ENCODE data around the gene SLAMF1. TPM values are rescaled to one million over a fixed set of nuclear protein-coding genes. Genes with fewer than 3 reads are reported as not detected.
A peak's percentile ranks its signal among the peaks of the same experiment; 100 is the strongest.
"Not testable (repeated sequence)": the region's sequence is repeated elsewhere in the genome, so short reads cannot be mapped to it uniquely, and the experiment has no call there.

Gene SLAMF1
- total RNA-seq = not detected in 2 replicates

- Histone ChIP-seq H3K36me3 (ENCODE audit: control insufficient read depth, insufficient read depth, low read length) (no peaks in the 10 kb centered on the region), H3K4me3 (ENCODE audit: low read depth, low read length) (no peak within 1 kb of the TSS), H3K27me3 (ENCODE audit: control insufficient read depth, insufficient read depth, low read length) (no peaks in the 10 kb centered on the region)
- FAIRE-seq = no peak
- no peak for DNase-seq (ENCODE audit: low read depth)
- TF ChIP-seq CTCF (IDR thresholded peaks at IDR 0.05; ENCODE audit: insufficient read depth, low read length, severe bottlenecking) = no peak
Measured at GRCh38 chr1:160646711-160647328, at the start of gene SLAMF1. Gene SLAMF1, minus strand, starts transcription at chr1:160647044. Its CDS starts 99 bp downstream, at chr1:160646945.

- DNase-seq (ENCODE audit: low read depth); H3K36me3 ChIP-seq (ENCODE audit: control insufficient read depth, insufficient read depth, low read length); H3K27me3 ChIP-seq (ENCODE audit: control insufficient read depth, insufficient read depth, low read length); H3K4me3 ChIP-seq (ENCODE audit: low read depth, low read length); FAIRE-seq: not testable (repeated sequence)
Measured at GRCh38 chr1:160692390-160692789, 45.5 kb upstream of the SLAMF1 start.

GRCh38 chr1:160685266-160685665, 38.4 kb upstream of the SLAMF1 start:
- TF ChIP-seq CTCF (IDR thresholded peaks at IDR 0.05; ENCODE audit: insufficient read depth, low read length, severe bottlenecking) = no peak
- no peak overlapping the region for H3K4me3 ChIP-seq (ENCODE audit: low read depth, low read length)
- no peaks in the 10 kb centered on the region for H3K36me3 ChIP-seq (ENCODE audit: control insufficient read depth, insufficient read depth, low read length)
- no peak for DNase-seq (ENCODE audit: low read depth)
- no peak for FAIRE-seq
- no peaks in the 10 kb centered on the region for H3K27me3 ChIP-seq (ENCODE audit: control insufficient read depth, insufficient read depth, low read length)

GRCh38 chr1:160682983-160683865, 36.4 kb upstream of the SLAMF1 start:
- H3K36me3 ChIP-seq (ENCODE audit: control insufficient read depth, insufficient read depth, low read length) = no peaks in the 10 kb centered on the region
- TF ChIP-seq CTCF (IDR thresholded peaks at IDR 0.05; ENCODE audit: insufficient read depth, low read length, severe bottlenecking) = no peak
- FAIRE-seq (no peak), DNase-seq (ENCODE audit: low read depth) (peak; percentile 11)
- peaks cover 2% of the 10 kb centered on the region for H3K27me3 ChIP-seq (ENCODE audit: control insufficient read depth, insufficient read depth, low read length)
- H3K4me3 ChIP-seq (ENCODE audit: low read depth, low read length) = no peak overlapping the region

- DNase-seq (ENCODE audit: low read depth) (no peak), FAIRE-seq (no peak)
- no peak for TF ChIP-seq CTCF (IDR thresholded peaks at IDR 0.05; ENCODE audit: insufficient read depth, low read length, severe bottlenecking)
- no peaks in the 10 kb centered on the region for H3K36me3 ChIP-seq (ENCODE audit: control insufficient read depth, insufficient read depth, low read length)
- peaks cover 2% of the 10 kb centered on the region for H3K27me3 ChIP-seq (ENCODE audit: control insufficient read depth, insufficient read depth, low read length)
- no peak overlapping the region for H3K4me3 ChIP-seq (ENCODE audit: low read depth, low read length)
Measured at GRCh38 chr1:160681891-160682140, 35.0 kb upstream of the SLAMF1 start.

GRCh38 chr1:160681066-160681890, 34.4 kb upstream of the SLAMF1 start:
- TF ChIP-seq CTCF (IDR thresholded peaks at IDR 0.05; ENCODE audit: insufficient read depth, low read length, severe bottlenecking) = peak; percentile 79
- H3K4me3 ChIP-seq (ENCODE audit: low read depth, low read length) = no peak overlapping the region
- H3K36me3 ChIP-seq (ENCODE audit: control insufficient read depth, insufficient read depth, low read length) = no peaks in the 10 kb centered on the region
- peak; percentile 58 for DNase-seq (ENCODE audit: low read depth)
- H3K27me3 ChIP-seq (ENCODE audit: control insufficient read depth, insufficient read depth, low read length) = peaks cover 2% of the 10 kb centered on the region
- no peak for FAIRE-seq
